ENCODE measurements around the gene KCTD17.

The KCTD17 gene

GRCh38 chr22:37051391-37052385 lies at the start of gene KCTD17:
Gene KCTD17 (plus strand): TSS chr22:37051742. CDS start chr22:37051761, 19 bp downstream.
- Histone ChIP-seq H3K4me1 (ENCODE audit: control insufficient read depth, insufficient read depth, low read length) (no peaks in the 10 kb centered on the region), H3K4me3 (ENCODE audit: low read length) (peak within 1 kb of the TSS; percentile 72), H3K27me3 (ENCODE audit: control insufficient read depth, insufficient read depth, low read length) (no peaks in the 10 kb centered on the region), H3K27ac (ENCODE audit: low read depth, low read length) (no peak within 1 kb of the TSS), H3K36me3 (ENCODE audit: control insufficient read depth, insufficient read depth, low read length) (peaks cover 5% of the 10 kb centered on the region), H3K9ac (ENCODE audit: low read length) (peak within 1 kb of the TSS; percentile 22)

GRCh38 chr22:37001826-37002225 lies 49.7 kb upstream of the KCTD17 start:
- no peak overlapping the region for H3K27ac ChIP-seq (ENCODE audit: low read depth, low read length)
- no peak overlapping the region for H3K4me3 ChIP-seq (ENCODE audit: low read length)
- no peak overlapping the region for H3K9ac ChIP-seq (ENCODE audit: low read length)
- no peaks in the 10 kb centered on the region for H3K4me1 ChIP-seq (ENCODE audit: control insufficient read depth, insufficient read depth, low read length)
- H3K27me3 ChIP-seq (ENCODE audit: control insufficient read depth, insufficient read depth, low read length) = no peaks in the 10 kb centered on the region
- no peaks in the 10 kb centered on the region for H3K36me3 ChIP-seq (ENCODE audit: control insufficient read depth, insufficient read depth, low read length)

- H3K36me3 ChIP-seq (ENCODE audit: control insufficient read depth, insufficient read depth, low read length) = no peaks in the 10 kb centered on the region
- H3K4me1 ChIP-seq (ENCODE audit: control insufficient read depth, insufficient read depth, low read length) = no peaks in the 10 kb centered on the region
- H3K9ac ChIP-seq (ENCODE audit: low read length) = no peak overlapping the region
- no peak overlapping the region for H3K27ac ChIP-seq (ENCODE audit: low read depth, low read length)
- H3K4me3 ChIP-seq (ENCODE audit: low read length) = no peak overlapping the region
- no peaks in the 10 kb centered on the region for H3K27me3 ChIP-seq (ENCODE audit: control insufficient read depth, insufficient read depth, low read length)
Measured at GRCh38 chr22:37002633-37003032, 48.9 kb upstream of the KCTD17 start.

- Histone ChIP-seq H3K4me1 (ENCODE audit: control insufficient read depth, insufficient read depth, low read length) (no peaks in the 10 kb centered on the region), H3K9ac (ENCODE audit: low read length) (no peak overlapping the region), H3K36me3 (ENCODE audit: control insufficient read depth, insufficient read depth, low read length) (no peaks in the 10 kb centered on the region), H3K4me3 (ENCODE audit: low read length) (no peak overlapping the region), H3K27ac (ENCODE audit: low read depth, low read length) (no peak overlapping the region), H3K27me3 (ENCODE audit: control insufficient read depth, insufficient read depth, low read length) (no peaks in the 10 kb centered on the region)
Measured at GRCh38 chr22:37007651-37008050, 43.9 kb upstream of the KCTD17 start.

GRCh38 chr22:37008365-37008764 lies 43.2 kb upstream of the KCTD17 start:
- H3K4me3 ChIP-seq (ENCODE audit: low read length) = no peak overlapping the region
- no peaks in the 10 kb centered on the region for H3K36me3 ChIP-seq (ENCODE audit: control insufficient read depth, insufficient read depth, low read length)
- H3K27ac ChIP-seq (ENCODE audit: low read depth, low read length) = no peak overlapping the region
- no peaks in the 10 kb centered on the region for H3K27me3 ChIP-seq (ENCODE audit: control insufficient read depth, insufficient read depth, low read length)
- no peak overlapping the region for H3K9ac ChIP-seq (ENCODE audit: low read length)
- no peaks in the 10 kb centered on the region for H3K4me1 ChIP-seq (ENCODE audit: control insufficient read depth, insufficient read depth, low read length)

GRCh38 chr22:37009490-37009889 lies 42.1 kb upstream of the KCTD17 start:
- Histone ChIP-seq H3K27me3 (ENCODE audit: control insufficient read depth, insufficient read depth, low read length) (no peaks in the 10 kb centered on the region), H3K27ac (ENCODE audit: low read depth, low read length) (no peak overlapping the region), H3K9ac (ENCODE audit: low read length) (no peak overlapping the region), H3K4me3 (ENCODE audit: low read length) (no peak overlapping the region), H3K36me3 (ENCODE audit: control insufficient read depth, insufficient read depth, low read length) (no peaks in the 10 kb centered on the region), H3K4me1 (ENCODE audit: control insufficient read depth, insufficient read depth, low read length) (no peaks in the 10 kb centered on the region)

GRCh38 chr22:37010174-37010573 lies 41.4 kb upstream of the KCTD17 start:
- Histone ChIP-seq H3K4me1 (ENCODE audit: control insufficient read depth, insufficient read depth, low read length) (no peaks in the 10 kb centered on the region), H3K4me3 (ENCODE audit: low read length) (no peak overlapping the region), H3K36me3 (ENCODE audit: control insufficient read depth, insufficient read depth, low read length) (no peaks in the 10 kb centered on the region), H3K27ac (ENCODE audit: low read depth, low read length) (no peak overlapping the region), H3K9ac (ENCODE audit: low read length) (no peak overlapping the region), H3K27me3 (ENCODE audit: control insufficient read depth, insufficient read depth, low read length) (no peaks in the 10 kb centered on the region)

- no peaks in the 10 kb centered on the region for H3K27me3 ChIP-seq (ENCODE audit: control insufficient read depth, insufficient read depth, low read length)
- H3K9ac ChIP-seq (ENCODE audit: low read length) = no peak overlapping the region
- no peaks in the 10 kb centered on the region for H3K4me1 ChIP-seq (ENCODE audit: control insufficient read depth, insufficient read depth, low read length)
- no peak overlapping the region for H3K4me3 ChIP-seq (ENCODE audit: low read length)
- H3K36me3 ChIP-seq (ENCODE audit: control insufficient read depth, insufficient read depth, low read length) = no peaks in the 10 kb centered on the region
- H3K27ac ChIP-seq (ENCODE audit: low read depth, low read length) = no peak overlapping the region
Measured at GRCh38 chr22:37010976-37011375, 40.6 kb upstream of the KCTD17 start.

GRCh38 chr22:37011472-37011871 lies 40.1 kb upstream of the KCTD17 start:
- no peak overlapping the region for H3K9ac ChIP-seq (ENCODE audit: low read length)
- no peak overlapping the region for H3K27ac ChIP-seq (ENCODE audit: low read depth, low read length)
- no peaks in the 10 kb centered on the region for H3K4me1 ChIP-seq (ENCODE audit: control insufficient read depth, insufficient read depth, low read length)
- H3K36me3 ChIP-seq (ENCODE audit: control insufficient read depth, insufficient read depth, low read length) = no peaks in the 10 kb centered on the region
- no peak overlapping the region for H3K4me3 ChIP-seq (ENCODE audit: low read length)
- no peaks in the 10 kb centered on the region for H3K27me3 ChIP-seq (ENCODE audit: control insufficient read depth, insufficient read depth, low read length)

- H3K4me1 ChIP-seq (ENCODE audit: control insufficient read depth, insufficient read depth, low read length) = no peaks in the 10 kb centered on the region
- H3K4me3 ChIP-seq (ENCODE audit: low read length) = no peak overlapping the region
- H3K27ac ChIP-seq (ENCODE audit: low read depth, low read length) = no peak overlapping the region
- peaks cover 3% of the 10 kb centered on the region for H3K36me3 ChIP-seq (ENCODE audit: control insufficient read depth, insufficient read depth, low read length)
- no peak overlapping the region for H3K9ac ChIP-seq (ENCODE audit: low read length)
- no peaks in the 10 kb centered on the region for H3K27me3 ChIP-seq (ENCODE audit: control insufficient read depth, insufficient read depth, low read length)
Measured at GRCh38 chr22:37012262-37012904, 39.2 kb upstream of the KCTD17 start.

- Histone ChIP-seq H3K4me1 (ENCODE audit: control insufficient read depth, insufficient read depth, low read length) (peaks cover 1% of the 10 kb centered on the region), H3K36me3 (ENCODE audit: control insufficient read depth, insufficient read depth, low read length) (peaks cover 3% of the 10 kb centered on the region), H3K27me3 (ENCODE audit: control insufficient read depth, insufficient read depth, low read length) (no peaks in the 10 kb centered on the region), H3K27ac (ENCODE audit: low read depth, low read length) (no peak overlapping the region), H3K4me3 (ENCODE audit: low read length) (no peak overlapping the region), H3K9ac (ENCODE audit: low read length) (no peak overlapping the region)
Measured at GRCh38 chr22:37012956-37013355, 38.6 kb upstream of the KCTD17 start.

GRCh38 chr22:37014415-37014806 lies 37.1 kb upstream of the KCTD17 start:
- no peak overlapping the region for H3K27ac ChIP-seq (ENCODE audit: low read depth, low read length)
- H3K4me1 ChIP-seq (ENCODE audit: control insufficient read depth, insufficient read depth, low read length) = peaks cover 7% of the 10 kb centered on the region
- H3K27me3 ChIP-seq (ENCODE audit: control insufficient read depth, insufficient read depth, low read length) = no peaks in the 10 kb centered on the region
- H3K9ac ChIP-seq (ENCODE audit: low read length) = no peak overlapping the region
- H3K36me3 ChIP-seq (ENCODE audit: control insufficient read depth, insufficient read depth, low read length) = peaks cover 3% of the 10 kb centered on the region
- no peak overlapping the region for H3K4me3 ChIP-seq (ENCODE audit: low read length)
